Stimulated activated CD4-positive, alpha-beta T cell treated with anti-CD3 and anti-CD28 coated beads, Interleukin-12 subunit alpha, Interleukin-12 subunit beta, amount 100 ng/mL, for 48 hours (primary cell): ENCODE results near the gene BRAT1.
A peak's percentile ranks its signal among the peaks of the same experiment; 100 is the strongest.
"Not testable (repeated sequence)": the region's sequence is repeated elsewhere in the genome, so short reads cannot be mapped to it uniquely, and the experiment has no call there.

Source experiments
- DNase-seq, 3 donors: peaks; one replicate each; pipeline ENCODE4 v3.0.0-alpha.2; 2020; ENCODE audit warnings: low read depth in 2 of 3, low spot score in 1 of 3

BRAT1 gene

GRCh38 chr7:2539031-2539911 is 16.1 kb downstream of the BRAT1 start:
- DNase-seq: no peak

- no peak for DNase-seq
These were observed 17.1 kb downstream of the BRAT1 start for GRCh38 chr7:2537981-2538851.

GRCh38 chr7:2535872-2536627 is 19.3 kb downstream of the BRAT1 start:
- DNase-seq: not testable (repeated sequence)

DNA sequence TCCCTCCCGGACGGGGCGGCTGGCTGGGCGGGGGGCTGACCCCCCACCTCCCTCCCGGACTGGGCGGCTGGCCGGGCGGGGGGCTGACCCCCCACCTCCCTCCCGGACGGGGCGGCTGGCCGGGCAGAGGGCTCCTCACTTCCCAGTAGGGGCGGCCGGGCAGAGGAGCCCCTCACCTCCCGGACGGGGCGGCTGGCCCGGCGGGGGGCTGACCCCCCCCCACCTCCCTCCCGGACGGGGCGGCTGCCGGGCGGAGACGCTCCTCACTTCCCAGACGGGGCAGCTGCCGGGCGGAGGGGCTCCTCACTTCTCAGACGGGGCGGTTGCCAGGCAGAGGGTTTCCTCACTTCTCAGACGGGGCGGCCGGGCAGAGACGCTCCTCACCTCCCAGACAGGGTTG is 21.1 kb downstream of the BRAT1 start:
- DNase-seq: not testable (repeated sequence)

DNA sequence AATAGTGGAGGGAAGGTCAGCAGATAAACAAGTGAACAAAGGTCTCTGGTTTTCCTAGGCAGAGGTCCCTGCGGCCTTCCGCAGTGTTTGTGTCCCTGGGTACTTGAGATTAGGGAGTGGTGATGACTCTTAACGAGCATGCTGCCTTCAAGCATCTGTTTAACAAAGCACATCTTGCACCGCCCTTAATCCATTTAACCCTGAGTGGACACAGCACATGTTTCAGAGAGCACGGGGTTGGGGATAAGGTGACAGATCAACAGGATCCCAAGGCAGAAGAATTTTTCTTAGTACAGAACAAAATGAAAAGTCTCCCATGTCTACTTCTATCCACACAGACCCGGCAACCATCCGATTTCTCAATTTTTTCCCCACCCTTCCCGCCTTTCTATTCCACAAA is 21.8 kb downstream of the BRAT1 start:
- DNase-seq: not testable (repeated sequence)

- DNase-seq: not testable (repeated sequence)
These were observed 22.5 kb downstream of the BRAT1 start for GRCh38 chr7:2532816-2533215.

DNA sequence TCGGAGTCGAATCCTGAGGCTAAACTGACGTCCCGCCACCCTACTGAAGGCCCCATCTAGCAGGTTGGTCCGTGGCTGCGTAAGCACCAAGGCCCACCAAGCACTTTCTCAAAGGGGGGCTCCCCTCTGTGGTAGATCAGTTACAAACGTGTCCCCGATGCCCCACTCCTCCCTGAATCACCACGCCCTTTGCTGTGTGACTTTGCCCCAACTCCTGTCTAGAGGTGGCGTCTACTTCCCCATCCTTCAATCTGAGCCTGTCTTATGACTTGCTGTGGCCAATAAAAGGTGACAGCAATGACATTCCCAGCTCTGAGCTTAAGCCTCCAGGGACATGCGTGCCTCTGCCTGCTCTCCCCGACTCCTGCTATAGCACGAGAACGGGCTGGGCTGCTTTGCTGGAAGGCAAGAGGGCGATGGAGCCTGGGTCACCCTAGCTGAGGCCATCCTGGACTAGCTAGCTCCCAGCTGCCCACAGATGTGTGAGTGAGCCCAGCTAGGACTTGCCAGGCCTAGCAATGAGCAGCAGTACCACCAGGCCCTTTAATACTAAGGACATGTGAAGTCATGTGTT is 23.0 kb downstream of the BRAT1 start:
- not testable (repeated sequence) for DNase-seq

DNA sequence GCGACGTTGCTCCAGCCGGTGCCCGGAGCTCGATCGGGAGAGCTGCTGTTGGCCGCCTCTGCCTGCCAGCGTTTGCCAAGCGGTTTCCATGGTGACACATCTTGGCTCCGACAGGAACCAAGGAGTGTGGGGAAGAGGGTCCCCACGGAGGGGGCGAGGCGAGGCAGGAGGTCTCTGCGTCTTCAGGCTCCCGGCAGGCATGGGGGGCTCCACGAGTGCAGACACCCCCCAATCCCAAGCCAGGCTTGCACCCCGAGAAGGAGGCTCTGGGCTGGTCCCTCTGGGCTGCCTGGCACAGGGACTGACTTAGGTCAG is 23.6 kb downstream of the BRAT1 start:
- DNase-seq: not testable (repeated sequence)

- not testable (repeated sequence) for DNase-seq
These were observed 24.1 kb downstream of the BRAT1 start for GRCh38 chr7:2530994-2531795.

- peak in 2 of 3 donors; percentile 49 to 54 for DNase-seq
These were observed 25.0 kb downstream of the BRAT1 start for GRCh38 chr7:2530071-2530987.

- DNase-seq: no peak
These were observed 25.9 kb downstream of the BRAT1 start for GRCh38 chr7:2529161-2530070.

- no peak for DNase-seq
These were observed 26.7 kb downstream of the BRAT1 start for GRCh38 chr7:2528481-2529095.

GRCh38 chr7:2527505-2528467 is 27.5 kb downstream of the BRAT1 start:
- no peak for DNase-seq

- no peak for DNase-seq
These were observed 28.4 kb downstream of the BRAT1 start for GRCh38 chr7:2526659-2527504.
